ENCODE measurements around the gene C17orf78. TPM values are rescaled to one million over a fixed set of nuclear protein-coding genes. Genes with fewer than 3 reads are reported as not detected.

C17orf78 gene
- total and polyA plus RNA-seq, 2 of the 13 experiments (the other 11 are each of a cell fraction or from before 2014, with no cell fraction given), result not detected

DNA sequence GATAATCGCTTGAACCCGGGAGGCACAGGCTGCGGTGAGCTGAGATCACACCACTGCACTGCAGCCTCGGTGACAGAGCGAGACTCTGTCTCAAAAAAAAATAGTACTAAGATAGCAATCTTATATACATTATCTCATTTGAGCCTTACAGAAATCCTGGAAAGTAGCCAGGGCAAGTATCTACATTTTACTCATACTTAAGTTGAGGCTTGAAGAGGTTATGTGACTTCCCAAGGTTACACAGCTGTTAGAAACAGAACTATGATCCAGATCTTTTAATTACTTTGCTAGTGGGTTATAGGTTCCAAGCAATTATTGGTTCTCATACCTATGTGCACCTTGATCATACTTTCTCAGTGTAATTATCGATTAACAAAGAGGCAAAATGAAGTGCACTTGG, 15.4 kb downstream of the C17orf78 start:
- TF ChIP-seq TSC22D2 (CRISPR knock-in tag; IDR thresholded peaks at IDR 0.05; ENCODE audit: borderline replicate concordance), result no peak
- no peak for TF ChIP-seq GZF1 (CRISPR knock-in tag; IDR thresholded peaks at IDR 0.05)
- TF ChIP-seq ADNP (CRISPR knock-in tag; IDR thresholded peaks at IDR 0.05), result no peak
- no peak for TF ChIP-seq HOXA3 (CRISPR knock-in tag; IDR thresholded peaks at IDR 0.05)
- no peak for TF ChIP-seq ZNF781 (CRISPR knock-in tag; IDR thresholded peaks at IDR 0.05; ENCODE audit: borderline replicate concordance, not compliant biosample characterization)
- TF ChIP-seq ZNF317 (CRISPR knock-in tag; IDR thresholded peaks at IDR 0.05), result no peak
- TF ChIP-seq HES4 (CRISPR knock-in tag; IDR thresholded peaks at IDR 0.05; ENCODE audit: borderline replicate concordance), result no peak
- no peak for TF ChIP-seq TCF7 (IDR thresholded peaks at IDR 0.05; ENCODE audit: low read depth)
- H2AFZ ChIP-seq (ENCODE audit: low read length), result no peak overlapping the region
- no TSS peak for BruUV-seq (replicated peaks)
- no peak overlapping the region for H3K27ac ChIP-seq (ENCODE audit: extremely low read length, insufficient read depth, low read length)
- no peaks in the 10 kb centered on the region for H3K9me3 ChIP-seq (ENCODE audit: low read length)
- no peak overlapping the region for H3K4me3 ChIP-seq (replicated peaks in 1 of 3; ENCODE audit: insufficient read depth in 1 of 3, low read depth in 2 of 3, low read length in 3 of 3)
- POLR2A ChIA-PET, result no interaction called here
- in situ Hi-C loops (cut with HindIII; ENCODE audit: extremely low pct_ligation_motif_present, low pct_unique_long_range_greater_than_20kb) (no loop called here), intact Hi-C loops (cut with micrococcal nuclease; ENCODE audit: unreplicated experiment) (no loop called here)
- H3K4me1 ChIP-seq (ENCODE audit: insufficient read depth, low read length), result no peaks in the 10 kb centered on the region
- 92% methylated on average over 6 of the region's 6 CpGs for WGBS (ENCODE audit: low lambda C conversion rate)
- ATAC-seq, result no peak
- H4K20me1 ChIP-seq (ENCODE audit: insufficient read depth, low read length), result no peaks in the 10 kb centered on the region
- H3K79me2 ChIP-seq (ENCODE audit: insufficient read depth, low read length), result no peaks in the 10 kb centered on the region
- H3K9ac ChIP-seq (ENCODE audit: insufficient read depth, low read depth, low read length), result no peak overlapping the region
- CTCF ChIA-PET (ENCODE audit: low intra/inter-chr PET ratio, low total read pairs), result no interaction called here
- no peak for FAIRE-seq
- H3K4me2 ChIP-seq (ENCODE audit: low read depth, low read length), result no peak overlapping the region
- DNase-seq (ENCODE audit: low spot score), result no peak
- no peaks in the 10 kb centered on the region for H3K36me3 ChIP-seq (replicated peaks in 1 of 2; ENCODE audit: control insufficient read depth in 1 of 2, insufficient read depth in 2 of 2, low read length in 2 of 2)
- H3K27me3 ChIP-seq (ENCODE audit: control insufficient read depth in 1 of 2, insufficient read depth in 2 of 2, low read length in 2 of 2), result no peaks in the 10 kb centered on the region

DNA sequence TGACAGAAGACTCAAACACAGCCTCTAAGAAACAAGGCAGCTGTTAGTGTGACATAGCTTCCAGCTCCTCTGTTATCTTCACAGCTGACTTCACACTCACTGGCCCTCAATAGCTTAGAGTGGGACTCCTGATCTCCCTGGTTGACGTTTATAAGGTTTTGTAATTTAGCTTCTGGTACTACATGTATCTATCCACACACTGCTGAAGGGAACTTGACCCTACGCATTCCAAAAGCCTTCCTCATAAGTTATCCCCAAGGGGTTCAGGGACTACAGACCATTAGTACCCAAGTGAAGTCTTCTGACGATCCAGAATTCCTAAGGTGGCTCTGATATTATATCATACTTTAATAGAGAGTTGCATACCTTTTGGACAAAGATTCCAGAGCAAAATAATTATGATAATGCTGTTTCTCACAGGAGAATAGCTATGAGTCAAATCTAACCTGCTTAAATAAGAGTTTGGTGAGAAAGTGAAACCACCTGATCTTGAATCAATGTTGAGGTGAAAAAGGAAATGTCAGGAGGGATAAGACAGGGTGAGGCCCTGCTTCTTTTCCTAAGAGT, 16.3 kb downstream of the C17orf78 start:
- no peak overlapping the region for H2AFZ ChIP-seq (ENCODE audit: low read length)
- no peak overlapping the region for H3K4me2 ChIP-seq (ENCODE audit: low read depth, low read length)
- no peaks in the 10 kb centered on the region for H4K20me1 ChIP-seq (ENCODE audit: insufficient read depth, low read length)
- intact Hi-C loops (cut with micrococcal nuclease; ENCODE audit: unreplicated experiment), result no loop called here
- 85% methylated on average over 3 of the region's 3 CpGs for WGBS (ENCODE audit: low lambda C conversion rate)
- no peaks in the 10 kb centered on the region for H3K79me2 ChIP-seq (ENCODE audit: insufficient read depth, low read length)
- ATAC-seq (no peak), DNase-seq (ENCODE audit: low spot score) (no peak), FAIRE-seq (no peak)
- POLR2A ChIA-PET, result no interaction called here
- in situ Hi-C loops (cut with HindIII; ENCODE audit: extremely low pct_ligation_motif_present, low pct_unique_long_range_greater_than_20kb), result no loop called here
- no peaks in the 10 kb centered on the region for H3K27me3 ChIP-seq (ENCODE audit: control insufficient read depth in 1 of 2, insufficient read depth in 2 of 2, low read length in 2 of 2)
- no peaks in the 10 kb centered on the region for H3K36me3 ChIP-seq (replicated peaks in 1 of 2; ENCODE audit: control insufficient read depth in 1 of 2, insufficient read depth in 2 of 2, low read length in 2 of 2)
- TF ChIP-seq ISX (CRISPR knock-in tag; conservative IDR thresholded peaks at IDR 0.05) (no peak), YY1 (IDR thresholded peaks at IDR 0.05; ENCODE audit: insufficient read depth, insufficient replicate concordance, low read depth, low read length) (no peak)
- TF ChIP-seq, protein P1, sequence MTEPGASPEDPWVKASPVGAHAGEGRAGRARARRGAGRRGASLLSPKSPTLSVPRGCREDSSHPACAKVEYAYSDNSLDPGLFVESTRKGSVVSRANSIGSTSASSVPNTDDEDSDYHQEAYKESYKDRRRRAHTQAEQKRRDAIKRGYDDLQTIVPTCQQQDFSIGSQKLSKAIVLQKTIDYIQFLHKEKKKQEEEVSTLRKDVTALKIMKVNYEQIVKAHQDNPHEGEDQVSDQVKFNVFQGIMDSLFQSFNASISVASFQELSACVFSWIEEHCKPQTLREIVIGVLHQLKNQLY (CRISPR knock-in tag; IDR thresholded peaks at IDR 0.05), result no peak
- no peaks in the 10 kb centered on the region for H3K4me1 ChIP-seq (ENCODE audit: insufficient read depth, low read length)
- CTCF ChIA-PET (ENCODE audit: low intra/inter-chr PET ratio, low total read pairs), result no interaction called here
- H3K9ac ChIP-seq (ENCODE audit: insufficient read depth, low read depth, low read length), result no peak overlapping the region
- no peaks in the 10 kb centered on the region for H3K9me3 ChIP-seq (ENCODE audit: low read length)
- no TSS peak for BruUV-seq (replicated peaks)
- H3K27ac ChIP-seq (ENCODE audit: extremely low read length, insufficient read depth, low read length), result no peak overlapping the region
- H3K4me3 ChIP-seq (replicated peaks in 1 of 3; ENCODE audit: insufficient read depth in 1 of 3, low read depth in 2 of 3, low read length in 3 of 3), result no peak overlapping the region
